ENCODE measurements around the gene KIF5B. TPM values are rescaled to one million over a fixed set of nuclear protein-coding genes. Genes with fewer than 3 reads are reported as not detected.
"Not testable (repeated sequence)": the region's sequence is repeated elsewhere in the genome, so short reads cannot be mapped to it uniquely, and the experiment has no call there.

Gene KIF5B
- total RNA-seq, 1 donor from 2014 or later, result 144 TPM

DNA sequence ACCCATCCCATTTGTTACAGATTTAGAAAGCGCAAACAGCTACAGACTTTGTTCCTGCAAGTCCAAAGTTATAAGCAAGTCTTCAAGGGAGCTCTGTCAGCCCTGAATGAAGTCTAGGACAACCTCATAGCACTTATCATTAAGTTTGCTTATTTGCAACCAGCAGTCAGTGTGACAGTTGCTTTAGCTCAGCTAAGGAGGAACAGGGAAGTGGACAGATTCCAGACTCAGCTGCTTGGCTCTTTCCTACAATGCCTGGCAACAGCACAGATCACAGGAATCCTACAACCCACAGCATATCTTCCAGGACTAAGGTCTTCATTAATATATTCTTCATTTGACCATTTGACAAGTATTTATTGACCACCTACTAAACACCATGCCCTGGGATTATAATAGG lies 17.4 kb upstream of the KIF5B start:
- Histone ChIP-seq H3K4me3 (no peak overlapping the region), H3K27me3 (ENCODE audit: low read depth) (no peaks in the 10 kb centered on the region), H3K36me3 (no peaks in the 10 kb centered on the region), H3K4me1 (peaks cover 15% of the 10 kb centered on the region), H3K27ac (replicated peaks) (no peak overlapping the region), H3K9me3 (replicated peaks) (no peaks in the 10 kb centered on the region)
- TF ChIP-seq, protein P1, sequence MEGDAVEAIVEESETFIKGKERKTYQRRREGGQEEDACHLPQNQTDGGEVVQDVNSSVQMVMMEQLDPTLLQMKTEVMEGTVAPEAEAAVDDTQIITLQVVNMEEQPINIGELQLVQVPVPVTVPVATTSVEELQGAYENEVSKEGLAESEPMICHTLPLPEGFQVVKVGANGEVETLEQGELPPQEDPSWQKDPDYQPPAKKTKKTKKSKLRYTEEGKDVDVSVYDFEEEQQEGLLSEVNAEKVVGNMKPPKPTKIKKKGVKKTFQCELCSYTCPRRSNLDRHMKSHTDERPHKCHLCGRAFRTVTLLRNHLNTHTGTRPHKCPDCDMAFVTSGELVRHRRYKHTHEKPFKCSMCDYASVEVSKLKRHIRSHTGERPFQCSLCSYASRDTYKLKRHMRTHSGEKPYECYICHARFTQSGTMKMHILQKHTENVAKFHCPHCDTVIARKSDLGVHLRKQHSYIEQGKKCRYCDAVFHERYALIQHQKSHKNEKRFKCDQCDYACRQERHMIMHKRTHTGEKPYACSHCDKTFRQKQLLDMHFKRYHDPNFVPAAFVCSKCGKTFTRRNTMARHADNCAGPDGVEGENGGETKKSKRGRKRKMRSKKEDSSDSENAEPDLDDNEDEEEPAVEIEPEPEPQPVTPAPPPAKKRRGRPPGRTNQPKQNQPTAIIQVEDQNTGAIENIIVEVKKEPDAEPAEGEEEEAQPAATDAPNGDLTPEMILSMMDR (IDR thresholded peaks at IDR 0.05; ENCODE audit: borderline replicate concordance), result no peak
- intact Hi-C loops (cut with micrococcal nuclease), result no loop called here
- no peak for DNase-seq

DNA sequence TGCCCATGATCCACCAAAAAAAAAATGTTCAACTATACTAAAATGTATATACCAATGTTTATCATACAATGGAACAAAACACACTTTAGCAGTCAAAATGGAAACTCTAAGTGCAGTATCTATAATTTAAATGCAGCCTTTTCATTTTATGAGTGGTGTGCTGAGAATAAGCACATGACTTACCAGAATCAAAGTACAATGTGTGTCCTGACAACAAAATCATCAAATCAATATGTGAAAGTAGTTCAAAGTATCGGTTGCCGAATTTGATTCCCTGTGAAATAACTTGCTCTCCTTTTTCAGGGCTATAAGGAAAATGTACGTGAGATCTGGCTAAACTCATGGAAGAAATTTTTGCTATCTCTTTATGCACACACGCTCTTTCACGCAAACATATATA lies 16.9 kb upstream of the KIF5B start:
- Histone ChIP-seq H3K27ac (replicated peaks) (no peak overlapping the region), H3K27me3 (ENCODE audit: low read depth) (no peaks in the 10 kb centered on the region), H3K9me3 (replicated peaks) (no peaks in the 10 kb centered on the region), H3K4me1 (peaks cover 18% of the 10 kb centered on the region), H3K36me3 (no peaks in the 10 kb centered on the region), H3K4me3 (no peak overlapping the region)
- DNase-seq, result no peak
- TF ChIP-seq, protein P1 (IDR thresholded peaks at IDR 0.05; ENCODE audit: borderline replicate concordance), result no peak
- intact Hi-C loops (cut with micrococcal nuclease), result no loop called here

DNA sequence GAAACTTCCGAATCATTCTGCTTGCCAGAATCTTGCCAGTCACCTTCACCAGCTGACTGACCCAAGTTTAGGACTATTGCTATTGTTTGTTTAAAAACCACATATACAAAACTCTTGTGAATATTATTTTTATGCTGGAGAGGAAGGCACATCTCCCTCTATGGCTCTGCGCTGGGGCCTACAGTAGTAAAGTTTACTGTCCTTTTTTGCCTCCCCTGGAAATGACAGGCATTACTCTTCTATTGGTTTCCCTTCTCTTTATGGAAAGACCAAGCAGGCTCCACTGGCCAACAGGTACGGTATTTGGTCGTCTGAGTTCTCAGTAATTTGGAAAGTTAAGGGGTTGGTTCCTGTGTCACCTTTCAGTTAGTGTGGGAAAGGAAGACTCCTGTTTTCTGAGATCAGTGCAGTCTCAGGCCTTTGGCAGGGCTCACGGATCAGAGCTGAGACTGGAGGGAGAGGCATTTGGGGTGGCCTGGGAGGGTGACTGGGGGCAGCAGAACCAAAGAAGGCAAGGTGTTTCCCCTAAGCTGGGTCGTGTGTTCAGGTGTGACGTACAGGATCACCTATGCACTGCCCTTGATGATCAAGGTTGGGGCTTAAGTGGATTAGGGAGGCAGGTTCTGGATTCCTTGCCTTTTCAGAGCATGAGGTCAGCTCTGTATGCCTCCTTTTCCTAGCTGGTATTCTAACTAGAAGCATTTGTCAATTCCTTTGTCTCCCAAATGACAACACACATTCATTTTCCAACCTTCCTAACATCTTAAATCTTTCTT lies 16.0 kb upstream of the KIF5B start:
- Histone ChIP-seq H3K27me3 (ENCODE audit: low read depth) (no peaks in the 10 kb centered on the region), H3K9me3 (replicated peaks) (no peaks in the 10 kb centered on the region), H3K27ac (replicated peaks) (no peak overlapping the region), H3K4me1 (peaks cover 12% of the 10 kb centered on the region), H3K36me3 (no peaks in the 10 kb centered on the region), H3K4me3 (no peak overlapping the region)
- no peak for DNase-seq
- intact Hi-C loops (cut with micrococcal nuclease), result no loop called here
- TF ChIP-seq, protein P1 (IDR thresholded peaks at IDR 0.05; ENCODE audit: borderline replicate concordance), result no peak

DNA sequence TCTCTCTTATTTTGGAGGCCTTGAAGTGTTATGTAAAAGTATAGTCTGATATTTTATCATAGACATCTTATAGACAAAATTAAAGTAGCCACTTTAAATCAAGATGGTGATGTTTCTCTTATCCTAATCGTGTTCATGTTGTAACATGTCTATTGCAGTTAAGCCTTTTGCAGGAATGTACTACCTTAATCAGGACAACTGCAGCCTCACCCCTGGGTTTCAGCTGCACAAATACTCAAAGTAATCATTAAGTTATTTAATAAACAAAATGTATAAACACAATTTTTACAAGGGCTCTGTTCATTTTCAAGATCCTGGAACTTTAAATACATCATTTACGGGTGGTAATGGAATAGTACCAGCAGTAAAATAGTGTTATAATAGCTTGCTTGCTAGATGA lies 14.4 kb upstream of the KIF5B start:
- Histone ChIP-seq H3K4me3 (no peak overlapping the region), H3K27me3 (ENCODE audit: low read depth) (no peaks in the 10 kb centered on the region), H3K27ac (replicated peaks) (no peak overlapping the region), H3K9me3 (replicated peaks) (peaks cover under 1% of the 10 kb centered on the region), H3K4me1 (peaks cover 12% of the 10 kb centered on the region), H3K36me3 (no peaks in the 10 kb centered on the region)
- TF ChIP-seq, protein P1 (IDR thresholded peaks at IDR 0.05; ENCODE audit: borderline replicate concordance), result no peak
- no peak for DNase-seq
- intact Hi-C loops (cut with micrococcal nuclease), result no loop called here

DNA sequence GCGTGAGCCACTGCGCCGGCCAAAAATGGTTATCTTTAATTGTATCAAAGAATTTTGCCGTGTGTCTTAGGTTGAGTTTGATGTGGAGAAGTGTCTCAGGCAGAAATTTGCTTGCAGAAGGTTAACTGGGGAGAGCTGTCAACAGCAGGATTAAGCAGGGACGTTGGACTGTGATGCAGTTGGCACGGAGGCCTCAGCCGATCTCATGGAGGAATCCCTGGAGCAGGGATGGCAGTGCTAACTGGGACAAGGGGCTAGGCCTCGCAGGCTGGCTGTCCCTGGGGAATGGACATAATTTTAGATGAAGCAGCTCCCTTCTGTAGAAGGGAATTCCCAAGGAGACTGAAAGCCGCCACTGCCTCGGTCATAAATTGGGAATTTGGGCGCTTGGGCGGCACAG lies 12.3 kb upstream of the KIF5B start:
- H3K36me3 ChIP-seq, result no peaks in the 10 kb centered on the region
- intact Hi-C loops (cut with micrococcal nuclease), result loop anchor here (10.0 kb wide), 1 partner anchor 296 kb away; no protein-coding TSS in a partner anchor
- no peak for DNase-seq
- no peaks in the 10 kb centered on the region for H3K27me3 ChIP-seq (ENCODE audit: low read depth)
- peaks cover 8% of the 10 kb centered on the region for H3K4me1 ChIP-seq
- H3K27ac ChIP-seq (replicated peaks), result no peak overlapping the region
- H3K9me3 ChIP-seq (replicated peaks), result peaks cover 5% of the 10 kb centered on the region
- H3K4me3 ChIP-seq, result no peak overlapping the region
- TF ChIP-seq, protein P1 (IDR thresholded peaks at IDR 0.05; ENCODE audit: borderline replicate concordance), result no peak

DNA sequence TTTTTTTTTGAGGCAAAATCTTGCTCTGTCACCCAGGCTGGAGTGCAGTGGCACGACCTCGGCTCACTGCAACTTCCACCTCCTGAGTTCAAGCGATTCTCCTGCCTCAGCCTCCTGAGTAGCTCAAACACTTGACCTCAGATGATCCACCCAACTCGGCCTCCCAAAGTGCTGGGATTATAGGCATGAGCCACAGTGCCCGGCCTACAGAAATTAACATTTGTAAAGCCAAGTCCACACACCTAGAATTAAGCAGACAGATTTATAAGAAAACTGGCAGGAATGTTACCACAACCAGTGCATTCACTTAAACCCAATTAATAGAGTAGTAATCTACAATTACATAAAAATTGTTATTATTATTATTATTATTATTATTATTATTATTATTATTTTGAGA lies 11.7 kb upstream of the KIF5B start:
- not testable (repeated sequence) for H3K4me1 ChIP-seq; H3K27ac ChIP-seq (replicated peaks); H3K4me3 ChIP-seq; DNase-seq; H3K36me3 ChIP-seq; H3K27me3 ChIP-seq (ENCODE audit: low read depth); H3K9me3 ChIP-seq (replicated peaks)
- intact Hi-C loops (cut with micrococcal nuclease), result loop anchor here (10.0 kb wide), 1 partner anchor 297 kb away; no protein-coding TSS in a partner anchor

Measured in left ventricle myocardium inferior (tissue), 1 donor.